SW480 (cell line): ENCODE measurements around the gene ZNF385C.
A peak's percentile ranks its signal among the peaks of the same experiment; 100 is the strongest.

Experiments
- DNase-seq: peaks from one replicate; pipeline ENCODE4 v3.0.0-alpha.2; 2016; ENCODE audit warnings: low spot score

ZNF385C gene

DNA sequence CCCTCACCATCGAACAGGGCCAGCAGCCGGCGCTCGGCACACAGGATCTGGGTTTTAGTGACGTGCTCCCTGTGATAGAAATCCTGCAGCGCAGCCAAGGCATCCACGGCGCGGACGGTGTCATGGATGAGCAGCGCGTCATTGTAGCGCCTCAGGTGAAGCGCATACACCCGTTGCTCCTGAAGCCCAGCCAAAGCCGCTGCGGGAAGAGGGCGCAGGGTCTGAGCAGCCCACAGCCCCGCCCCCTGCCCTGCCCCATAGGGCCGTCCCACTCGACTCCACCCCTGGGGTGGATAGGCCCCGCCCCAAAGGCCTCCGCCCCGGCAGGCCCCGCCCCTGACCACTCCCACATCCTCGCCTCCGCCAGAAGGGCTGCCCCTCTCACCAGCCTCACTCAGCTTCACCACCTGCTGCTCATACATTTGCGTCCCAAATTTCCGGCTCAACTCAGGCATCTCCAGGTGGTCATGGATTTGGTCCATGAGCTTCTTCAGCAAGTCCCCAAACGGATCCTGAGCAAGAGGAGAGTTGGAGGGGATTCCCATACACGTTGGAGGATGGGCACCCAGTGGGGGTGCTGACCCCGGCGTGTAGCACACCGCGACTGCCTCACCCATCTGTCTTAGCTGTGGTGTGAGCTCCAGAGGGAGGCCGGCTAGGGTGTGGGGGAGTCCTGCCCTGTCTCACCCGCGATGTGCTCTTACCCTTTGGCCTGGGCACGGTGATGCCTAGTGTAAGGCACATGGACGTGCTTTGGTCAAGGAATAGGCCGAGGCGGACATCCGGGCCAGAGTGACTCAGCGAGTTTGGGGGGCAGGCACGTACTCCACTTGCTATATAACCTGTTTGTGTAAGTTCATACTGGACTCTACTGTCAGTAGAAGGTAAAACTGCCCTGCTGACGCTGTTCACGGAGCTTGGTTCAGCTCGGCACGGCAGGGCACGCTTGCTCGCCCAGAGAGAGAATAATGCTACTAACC is 9.6 kb upstream of the ZNF385C start:
- DNase-seq, result peak; percentile 89

DNA sequence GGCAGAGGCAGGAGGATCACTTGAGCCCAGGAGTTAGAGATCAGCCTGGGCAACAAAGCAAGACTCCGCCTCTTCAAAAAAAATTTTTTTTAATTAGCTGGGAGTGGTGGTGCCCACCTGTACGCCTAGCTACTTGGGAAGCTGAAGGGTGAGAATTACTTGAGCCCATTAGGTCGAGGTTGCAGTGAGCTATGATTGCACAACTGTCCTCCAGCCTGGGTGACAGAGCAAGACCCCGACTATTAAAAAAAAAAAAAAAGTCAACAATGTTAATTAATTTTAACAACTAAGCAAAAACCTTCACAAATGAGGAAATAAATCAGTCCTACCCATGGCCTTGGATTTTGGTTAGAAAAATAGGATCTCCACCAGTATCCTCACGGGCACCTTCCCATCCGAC is 8.9 kb upstream of the ZNF385C start:
- no peak for DNase-seq

DNA sequence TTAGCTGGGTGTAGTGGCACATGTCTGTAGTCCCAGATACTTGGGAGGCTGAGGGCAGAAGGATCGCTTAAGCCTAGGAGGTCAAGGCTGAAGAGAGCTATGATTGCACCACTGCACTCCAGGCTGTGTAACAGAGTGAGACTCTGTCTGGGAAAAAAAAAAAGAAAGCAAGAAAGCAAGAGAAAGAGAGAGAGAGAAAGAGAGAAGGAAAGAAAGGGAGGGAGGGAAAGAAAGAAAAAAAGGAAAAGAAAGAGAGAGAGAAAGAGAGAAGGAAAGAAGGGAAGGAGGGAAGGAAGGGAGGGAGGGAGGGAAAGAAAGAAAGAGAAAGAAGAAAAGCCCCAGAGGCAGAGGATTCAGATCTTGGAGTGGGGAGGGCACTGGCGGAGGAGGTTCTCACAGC is 7.7 kb upstream of the ZNF385C start:
- no peak for DNase-seq

DNA sequence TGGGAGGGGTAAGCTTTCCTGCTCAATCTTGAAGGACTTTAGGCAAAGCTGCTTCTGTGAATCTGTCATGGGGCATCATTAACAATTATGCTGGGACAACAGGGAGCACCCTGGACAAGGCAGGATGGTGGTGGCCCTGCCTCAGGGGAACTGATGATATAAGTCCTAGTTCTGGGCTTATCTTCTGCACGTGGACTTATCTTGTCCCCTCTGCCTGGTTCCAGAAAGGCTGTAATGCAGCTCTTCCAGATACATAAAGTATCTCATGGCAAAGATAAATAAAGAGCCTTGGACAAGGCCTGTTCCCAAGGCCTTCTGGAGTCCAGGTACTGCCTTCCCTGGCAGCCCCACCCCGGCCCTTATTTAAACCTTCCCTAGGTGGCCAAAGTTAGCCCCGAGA is 6.0 kb upstream of the ZNF385C start:
- no peak for DNase-seq

DNA sequence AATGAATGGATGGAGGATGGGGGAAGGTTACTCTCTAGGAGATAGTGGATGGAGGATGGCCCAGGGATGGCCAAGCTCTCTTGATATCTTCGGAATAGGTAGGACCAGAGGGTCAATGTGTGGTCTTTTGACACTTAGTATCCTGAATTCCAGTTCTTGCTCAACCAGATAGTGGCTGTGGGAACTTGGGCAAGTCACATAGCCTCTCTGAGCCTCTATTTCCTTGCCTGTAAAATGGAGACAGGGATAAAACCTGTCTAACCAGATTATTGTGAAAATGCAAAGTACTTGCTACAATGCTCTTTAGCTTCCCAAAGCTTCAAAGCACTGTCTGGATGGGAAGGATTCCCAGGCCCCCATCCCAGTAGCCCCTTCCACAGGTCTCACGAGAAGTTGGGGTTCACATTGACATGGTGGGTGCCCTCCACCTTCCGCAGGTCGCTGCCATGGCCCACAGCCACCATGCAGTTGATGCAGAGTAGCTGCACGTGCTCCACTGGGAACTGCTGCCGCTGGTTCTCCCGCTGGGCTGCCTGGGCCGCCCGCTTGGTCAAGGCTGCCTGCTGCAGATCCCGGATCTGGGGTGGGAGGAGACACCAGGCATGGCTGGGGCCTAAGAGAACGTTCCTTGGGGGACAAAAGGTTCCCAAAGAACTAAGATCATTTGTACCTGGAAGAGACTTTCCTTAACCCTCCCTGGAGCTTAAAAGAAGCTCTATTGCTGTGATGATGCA is 5.1 kb upstream of the ZNF385C start:
- DNase-seq, result no peak

DNA sequence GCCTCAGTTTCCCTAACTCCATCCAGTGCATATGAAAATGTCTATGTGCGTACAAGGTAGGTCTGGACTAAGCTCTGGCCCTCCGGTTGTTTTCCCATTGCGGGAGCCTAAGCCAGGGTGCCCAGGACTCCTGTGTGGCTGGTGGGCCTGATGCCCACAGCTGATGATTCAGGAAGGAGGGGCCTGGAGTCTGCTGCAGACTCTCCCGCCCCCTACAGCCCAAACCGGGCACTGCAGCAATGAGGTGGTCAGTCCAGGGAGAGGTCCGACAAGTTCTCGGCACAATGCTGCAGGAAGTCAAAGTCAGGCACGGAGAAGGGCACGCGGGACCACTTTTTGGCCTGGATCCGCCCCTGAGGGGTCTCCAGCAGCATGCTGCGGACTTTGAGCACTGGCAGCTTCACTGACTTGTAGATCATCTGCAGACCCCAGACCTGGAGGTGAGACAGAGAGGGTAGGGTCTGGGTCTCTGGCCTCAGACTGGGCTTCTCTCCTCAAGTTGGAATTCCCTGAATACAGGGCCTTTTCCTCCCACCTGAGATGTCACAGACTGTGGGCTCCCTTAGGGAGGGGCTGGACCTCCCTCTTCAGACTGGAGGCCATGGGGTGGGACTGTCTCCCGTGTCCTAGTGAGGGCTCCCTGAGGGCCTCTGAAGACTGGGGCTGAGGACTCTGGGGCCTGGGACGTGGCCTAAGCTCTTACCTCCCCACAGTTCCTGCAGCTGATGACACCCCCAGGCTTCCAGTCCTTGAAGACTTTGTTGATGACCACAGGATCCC is 3.4 kb upstream of the ZNF385C start:
- peak; percentile 58 for DNase-seq

DNA sequence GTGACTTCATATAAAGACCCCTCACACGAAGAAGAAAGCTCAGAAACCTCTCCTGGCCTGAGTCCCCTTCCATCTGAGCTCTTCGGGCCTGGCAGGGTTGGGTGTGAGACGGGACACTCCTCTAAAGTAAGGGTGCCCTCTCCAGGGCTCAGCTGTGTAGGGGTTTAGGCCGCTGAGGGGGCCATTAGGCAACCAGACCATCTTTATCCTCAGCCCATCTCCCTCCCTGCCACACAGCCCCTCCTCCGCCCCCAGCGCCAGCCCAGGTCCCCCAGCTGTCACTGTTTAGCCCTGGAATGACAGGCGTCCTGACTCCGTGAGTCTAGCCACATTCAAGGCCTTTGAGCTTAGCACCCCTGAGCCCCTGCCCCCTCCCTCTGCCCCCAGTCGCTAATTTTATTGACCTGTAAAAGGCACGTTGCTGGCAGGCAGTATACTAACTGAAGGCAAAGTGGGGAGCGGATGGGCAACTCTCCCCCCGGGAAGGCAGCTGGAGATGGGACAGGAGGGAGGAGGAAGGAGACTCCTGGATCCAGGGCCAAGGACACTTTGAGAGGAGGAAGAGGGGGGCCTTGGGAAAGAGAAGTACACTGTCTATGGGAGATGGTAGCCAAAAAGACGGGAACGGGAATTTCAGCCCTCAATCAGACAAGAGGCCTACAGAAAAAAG is 592 bp upstream of the ZNF385C start:
- DNase-seq, result no peak

DNA sequence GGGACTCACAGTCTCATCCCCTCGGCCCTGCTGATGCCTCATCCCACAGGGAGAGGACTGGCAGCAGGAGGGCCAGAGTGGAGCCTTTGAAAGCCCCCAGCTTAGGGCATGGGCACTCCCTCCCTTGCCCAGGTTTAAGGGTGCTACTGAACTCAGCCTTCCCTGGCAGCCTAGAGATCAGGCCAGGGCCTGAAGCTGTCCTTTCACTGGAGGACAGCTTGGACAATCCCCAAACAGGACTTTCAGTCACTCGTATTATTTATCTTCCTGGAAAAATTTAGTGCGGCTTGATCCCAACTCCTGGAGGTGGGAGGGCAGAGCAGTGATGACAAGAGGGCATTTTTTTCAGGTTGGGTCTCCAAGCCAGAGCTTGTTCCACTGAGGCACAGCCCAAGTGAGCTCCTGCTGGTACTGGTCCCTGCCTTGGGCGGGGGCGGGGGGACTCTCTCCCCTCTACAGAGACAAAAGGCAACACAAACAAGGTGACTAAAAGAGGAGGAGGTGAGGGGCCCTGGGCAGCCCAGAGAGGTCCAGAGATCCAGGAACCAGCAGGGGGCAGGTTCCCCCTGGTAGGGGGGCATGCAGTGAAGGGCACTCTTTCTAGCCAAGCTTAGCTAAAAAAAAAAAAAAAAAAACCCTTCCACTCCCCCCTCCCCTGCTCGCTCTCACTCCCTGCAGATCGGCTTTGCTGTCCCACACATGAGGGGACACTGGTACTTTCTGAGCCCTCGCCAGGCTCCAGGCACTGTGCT is 1.7 kb downstream of the ZNF385C start:
- no peak for DNase-seq

DNA sequence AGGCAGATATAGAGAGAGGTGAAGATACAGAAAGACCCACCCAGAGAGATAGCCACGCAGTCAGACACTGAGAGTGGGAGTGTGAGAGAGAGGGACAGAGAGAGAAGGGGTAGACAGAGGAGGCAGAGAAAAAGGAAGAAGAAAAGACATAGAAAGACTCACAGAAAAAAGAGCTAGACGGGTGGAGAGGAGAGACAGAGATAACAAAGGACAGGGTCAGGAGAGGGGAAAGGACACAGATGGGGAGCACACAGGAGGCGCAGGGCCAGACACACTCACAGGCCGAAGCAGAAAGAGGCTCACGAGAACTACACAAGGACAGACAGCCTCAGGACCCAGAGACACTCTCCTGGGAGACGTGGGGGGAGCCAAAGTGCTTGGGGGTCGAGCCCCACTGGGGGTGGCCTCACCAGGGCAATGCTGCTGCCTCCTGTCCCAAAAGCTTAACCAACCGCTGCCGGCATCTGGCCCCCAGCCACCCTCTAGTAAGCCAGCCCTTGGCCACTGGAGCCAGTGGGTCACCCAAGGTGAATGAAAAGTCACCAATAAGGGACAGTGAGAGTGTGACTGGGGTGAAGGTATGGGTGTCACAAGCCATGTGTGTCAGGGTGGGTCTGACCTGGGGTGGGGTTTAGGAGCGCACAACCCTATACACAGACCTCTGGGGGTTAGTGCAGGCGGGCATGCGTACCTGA is 3.8 kb downstream of the ZNF385C start:
- no peak for DNase-seq

DNA sequence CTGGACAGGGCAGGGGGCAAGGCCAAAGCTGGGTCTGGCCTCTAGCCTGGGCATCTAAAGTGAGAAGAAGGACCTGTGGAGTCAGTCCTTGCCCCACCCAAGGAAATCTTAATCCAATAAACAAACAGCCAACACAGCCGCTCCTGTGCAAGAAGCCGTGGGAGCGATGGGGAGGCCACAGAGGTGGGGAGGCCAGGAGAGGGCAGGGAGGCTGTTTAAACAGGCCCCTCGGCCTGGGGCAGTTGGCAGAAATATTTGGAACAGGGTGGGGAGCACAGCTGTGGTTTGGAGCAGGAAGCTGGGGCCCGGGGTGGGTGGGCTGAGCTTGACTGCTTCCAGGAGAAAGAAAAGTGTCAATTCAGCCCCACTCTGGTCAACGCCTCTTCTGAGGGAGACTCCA is 5.3 kb downstream of the ZNF385C start:
- DNase-seq, result no peak

DNA sequence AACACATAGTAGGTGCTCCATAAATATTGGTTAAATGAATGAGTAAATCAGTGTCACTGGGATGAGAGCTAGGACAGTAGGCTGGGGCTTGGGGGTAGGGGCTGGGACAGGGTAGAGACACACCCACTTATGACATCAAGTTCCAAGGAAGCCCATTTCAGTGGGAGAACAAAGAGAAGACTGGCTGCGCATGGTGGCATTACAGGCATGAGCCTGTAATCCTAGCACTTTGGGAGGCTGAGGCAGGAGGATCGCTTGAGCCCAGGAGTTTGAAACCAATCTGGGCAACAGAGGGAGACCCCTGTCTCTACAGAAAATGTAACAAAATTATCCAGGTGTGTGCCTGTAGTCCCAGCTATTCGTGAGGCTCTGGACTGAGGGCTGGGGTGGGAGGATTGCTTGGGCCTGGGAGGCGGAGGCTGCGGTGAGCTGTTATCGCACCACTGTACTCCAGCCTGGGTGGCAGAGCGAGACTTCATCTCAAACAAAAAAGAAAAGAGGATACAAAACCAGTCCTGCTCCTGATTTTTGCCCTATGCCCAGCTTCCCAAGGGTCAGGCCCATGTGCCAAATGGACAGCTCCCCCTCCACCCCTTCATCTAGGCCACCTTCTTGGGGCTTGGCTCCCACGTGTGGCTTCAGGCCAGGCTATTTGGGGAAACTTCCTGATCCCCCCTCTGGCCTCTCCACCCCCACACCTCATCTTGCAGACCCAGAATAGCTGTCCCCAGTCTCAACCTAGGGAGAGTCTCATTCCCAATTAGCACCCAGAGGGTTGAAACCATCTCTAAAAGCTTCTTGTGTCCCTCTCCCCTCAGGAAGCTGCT is 7.1 kb downstream of the ZNF385C start:
- no peak for DNase-seq

DNA sequence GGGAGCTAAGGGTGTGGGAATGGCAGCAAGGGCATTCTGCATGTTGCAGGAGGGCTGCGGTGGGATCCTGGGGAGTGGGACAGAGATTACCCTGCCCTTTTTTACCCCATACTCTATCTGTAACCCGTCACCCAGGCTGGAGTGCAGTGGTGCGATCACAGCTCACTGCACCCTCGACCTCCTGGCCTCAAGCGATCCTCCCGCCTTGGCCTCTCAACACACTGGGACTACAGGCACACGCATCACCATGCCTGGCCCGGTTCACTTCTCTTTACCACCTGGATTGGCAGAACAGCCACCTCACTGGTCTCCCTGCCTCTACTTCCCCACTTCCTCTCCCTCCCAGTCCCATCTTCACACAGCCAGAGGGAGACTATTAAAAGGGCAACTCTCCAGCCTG is 9.5 kb downstream of the ZNF385C start:
- DNase-seq, result no peak

DNA sequence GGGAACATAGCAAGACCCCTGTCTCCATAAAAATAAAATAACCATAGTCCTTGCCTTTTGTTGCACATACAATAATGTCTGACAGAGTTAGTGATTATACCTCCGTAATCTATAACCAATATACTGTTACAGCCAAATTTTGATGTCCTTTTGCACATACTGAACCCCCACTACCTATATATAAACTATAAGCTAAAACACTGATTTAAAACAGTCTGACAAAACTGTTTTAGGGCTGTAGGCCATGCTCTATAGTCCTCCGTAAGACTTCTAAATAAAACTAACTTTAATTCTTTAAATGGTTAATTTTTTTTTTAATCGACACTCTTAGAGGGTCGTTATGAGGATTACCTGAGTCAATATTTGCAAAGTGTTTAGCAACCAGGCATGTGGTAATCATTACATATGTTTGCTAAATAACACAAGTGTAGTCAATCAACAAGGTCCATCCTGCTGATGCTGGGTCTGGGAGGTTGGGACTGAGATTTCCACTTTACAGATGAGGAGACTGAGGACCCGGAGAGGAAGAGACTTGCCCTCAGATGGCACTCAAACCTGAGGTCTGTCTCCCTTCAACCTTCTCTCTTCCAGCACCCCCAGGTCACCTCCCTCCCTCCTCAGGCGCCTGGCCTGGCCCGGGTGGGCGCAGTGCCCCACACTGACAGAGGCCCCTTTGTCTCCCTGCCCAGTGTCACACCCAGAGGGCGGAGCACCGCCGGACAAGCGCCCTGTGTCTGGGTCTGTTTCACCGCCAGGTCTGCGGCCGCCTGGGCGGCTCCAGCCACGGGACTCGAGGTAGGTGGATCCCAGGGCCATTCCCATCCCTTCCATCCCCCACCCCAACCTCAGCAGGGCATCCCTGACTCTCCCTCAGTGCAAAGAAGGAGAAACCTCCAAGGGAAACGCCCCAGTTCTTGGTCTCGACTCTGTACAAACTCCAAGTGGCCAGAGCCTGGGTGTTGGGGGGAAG is 10.3 kb downstream of the ZNF385C start:
- peak; percentile 83 for DNase-seq

DNA sequence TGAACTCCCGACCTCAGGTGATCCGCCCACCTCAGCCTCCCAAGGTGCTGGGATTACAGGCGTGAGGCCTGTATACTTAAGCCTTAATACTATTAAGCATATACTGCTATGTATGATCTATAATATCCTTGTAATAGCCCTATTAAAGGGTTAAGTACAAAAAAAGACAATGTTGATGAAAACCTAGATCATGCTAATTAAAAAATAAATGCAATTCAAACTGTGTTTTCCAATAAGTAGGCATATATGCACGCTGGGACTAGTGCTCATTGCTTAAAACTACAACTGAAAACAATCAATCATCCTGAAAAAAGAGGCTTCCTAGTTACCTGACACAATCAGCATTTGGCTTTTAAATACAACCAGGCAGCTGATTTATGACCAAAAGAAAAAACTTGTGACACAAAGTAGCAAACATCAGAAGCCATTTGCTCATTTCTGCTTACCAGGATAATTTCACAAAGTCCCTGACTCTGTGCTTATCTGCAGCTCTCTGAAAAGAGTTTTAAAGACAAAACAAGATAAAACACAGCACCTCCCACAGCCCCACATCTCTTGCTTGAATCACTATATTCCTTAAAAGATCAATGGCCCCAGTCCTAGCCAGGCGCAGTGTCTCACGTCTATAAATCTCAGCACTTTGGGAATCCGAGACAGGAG is 11.1 kb downstream of the ZNF385C start:
- DNase-seq, result no peak

DNA sequence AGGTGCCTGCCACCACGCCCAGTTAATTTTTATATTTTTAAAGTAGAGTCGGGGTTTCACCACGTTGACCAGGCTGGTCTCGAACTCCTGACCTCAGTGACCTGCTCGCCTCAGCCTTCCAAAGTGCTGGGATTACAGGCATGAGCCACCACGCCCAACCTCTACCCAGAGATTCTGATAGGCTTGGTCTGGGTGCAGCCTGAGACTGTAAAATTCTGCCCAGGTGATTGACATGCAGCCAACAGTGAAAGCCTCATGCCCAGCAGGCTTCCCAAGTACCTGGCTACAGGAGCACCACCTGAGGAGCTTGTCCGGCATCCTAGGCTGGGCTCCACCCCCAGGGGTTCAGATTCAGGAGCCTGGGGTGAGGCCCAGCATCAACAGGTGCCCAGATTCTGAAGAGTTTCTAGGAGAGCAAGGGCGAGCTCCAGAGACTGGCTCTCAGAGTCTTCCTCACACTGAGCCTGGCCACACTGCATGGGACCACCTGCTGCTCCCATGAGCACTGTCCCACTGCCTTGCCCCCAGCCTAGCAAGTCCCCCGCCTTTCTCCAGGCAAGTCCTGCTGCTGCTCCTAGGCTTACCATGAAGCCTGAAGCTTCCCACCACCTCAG is 16.6 kb downstream of the ZNF385C start:
- DNase-seq, result no peak

DNA sequence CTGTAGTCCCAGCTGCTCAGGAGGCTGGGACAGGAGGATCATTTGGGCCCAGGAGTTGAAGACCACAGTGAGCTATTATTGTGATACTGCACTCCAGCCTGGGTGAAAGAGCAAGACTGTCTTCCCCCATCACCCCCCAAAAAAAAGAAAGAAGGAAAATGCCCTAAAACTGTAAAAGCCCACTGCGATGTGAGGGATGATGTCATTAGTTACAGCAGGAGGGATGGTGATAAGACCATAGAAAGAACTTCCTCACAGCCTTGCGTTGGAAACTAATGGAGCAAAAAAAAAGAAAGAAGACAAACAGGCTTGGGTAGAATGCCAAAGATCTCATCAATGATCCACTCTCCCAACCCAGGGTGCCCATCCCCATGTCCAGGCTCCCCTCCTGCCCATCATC is 18.7 kb downstream of the ZNF385C start:
- DNase-seq, result no peak

DNA sequence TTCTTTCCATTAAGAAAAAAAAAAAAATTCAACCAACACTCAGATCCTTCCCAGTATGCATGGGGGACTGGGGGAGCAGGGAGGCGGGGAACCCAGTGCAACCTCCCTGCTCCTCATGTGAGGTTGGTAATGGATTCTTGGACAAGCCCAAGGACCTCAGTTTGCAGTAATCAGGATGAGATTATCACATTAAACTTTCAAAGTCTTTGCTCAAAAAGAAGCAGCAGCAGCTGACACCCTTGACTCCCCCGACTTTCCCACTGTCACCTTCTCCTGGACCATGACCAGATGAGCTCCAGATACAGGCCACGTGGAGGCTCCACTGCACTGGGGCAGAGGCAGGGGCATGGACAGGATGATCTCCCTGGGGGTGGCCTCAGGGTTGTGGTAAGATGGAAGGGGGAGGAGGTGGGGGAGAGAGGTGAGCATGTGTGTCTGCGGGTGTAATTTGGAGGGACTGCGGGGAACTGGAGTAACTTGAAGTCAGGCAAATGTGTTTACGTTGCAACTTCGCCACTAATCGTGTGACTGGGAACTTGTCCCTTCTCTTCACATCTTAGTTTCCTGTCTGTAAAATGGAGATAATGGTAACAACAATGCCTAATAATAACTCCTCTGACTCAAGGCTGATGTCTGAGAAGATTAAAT is 19.8 kb downstream of the ZNF385C start:
- DNase-seq, result no peak
